Vein endothelial cell (primary cell): Measurements from ENCODE around the gene FARSA. TPM values are rescaled to one million over a fixed set of nuclear protein-coding genes. Genes with fewer than 3 reads are reported as not detected.

Experiments
- small RNA-seq: library from RNA; depleted of rRNA; stranded (forward); fragments of <200 nt; gene quantifications from one replicate; pipeline ENCODE3, GENCODE V24; 2012
- total RNA-seq: library from RNA; depleted of rRNA; stranded (reverse); fragments of >200 nt; gene quantifications from 2 replicates; pipeline ENCODE4 v1.2.3, GENCODE V29; 2012

FARSA gene
- 74.1 and 78.0 TPM in 2 replicates for total RNA-seq

DNA sequence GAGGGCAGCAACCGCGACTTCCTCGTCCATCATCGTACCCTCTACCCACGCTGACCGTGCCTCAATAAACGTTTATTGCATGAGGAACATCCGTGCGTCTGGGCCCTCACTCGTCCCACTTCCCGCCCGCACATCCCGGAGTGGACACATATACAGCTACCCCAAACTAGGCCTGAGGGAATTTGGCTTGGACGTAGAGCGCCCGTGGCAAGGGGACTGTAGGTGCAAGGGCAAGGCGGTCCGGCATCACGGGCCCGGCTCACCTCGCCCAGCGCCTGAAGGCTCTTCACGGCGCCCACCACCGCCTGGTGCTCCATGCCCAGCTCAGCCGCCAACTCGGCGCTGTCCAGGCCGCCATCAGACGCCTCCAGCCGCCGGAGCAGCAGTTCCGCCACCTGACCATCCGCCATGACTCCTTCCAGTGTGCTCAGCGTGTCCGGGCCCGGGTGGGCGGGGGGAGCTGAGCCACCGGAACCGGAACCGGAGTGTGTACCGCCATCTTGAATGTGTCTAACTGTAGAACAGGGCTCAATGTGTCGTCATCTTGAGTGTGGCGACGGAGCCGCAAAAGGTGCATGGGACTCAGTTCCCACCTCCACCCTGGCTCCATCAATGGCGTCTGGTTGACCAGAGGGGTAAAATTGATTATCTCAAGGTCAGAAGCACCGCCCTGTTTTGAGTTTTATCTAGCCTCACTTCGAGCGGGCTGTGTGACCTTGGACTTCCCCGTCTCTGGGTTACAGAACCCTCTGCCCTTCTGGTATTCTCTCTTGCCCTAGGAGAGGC is at the start of gene FARSA:
Gene FARSA (minus strand): TSS at position 425 of the 786 bp plus-strand sequence. CDS start 15 bp downstream, at position 410.

DNA sequence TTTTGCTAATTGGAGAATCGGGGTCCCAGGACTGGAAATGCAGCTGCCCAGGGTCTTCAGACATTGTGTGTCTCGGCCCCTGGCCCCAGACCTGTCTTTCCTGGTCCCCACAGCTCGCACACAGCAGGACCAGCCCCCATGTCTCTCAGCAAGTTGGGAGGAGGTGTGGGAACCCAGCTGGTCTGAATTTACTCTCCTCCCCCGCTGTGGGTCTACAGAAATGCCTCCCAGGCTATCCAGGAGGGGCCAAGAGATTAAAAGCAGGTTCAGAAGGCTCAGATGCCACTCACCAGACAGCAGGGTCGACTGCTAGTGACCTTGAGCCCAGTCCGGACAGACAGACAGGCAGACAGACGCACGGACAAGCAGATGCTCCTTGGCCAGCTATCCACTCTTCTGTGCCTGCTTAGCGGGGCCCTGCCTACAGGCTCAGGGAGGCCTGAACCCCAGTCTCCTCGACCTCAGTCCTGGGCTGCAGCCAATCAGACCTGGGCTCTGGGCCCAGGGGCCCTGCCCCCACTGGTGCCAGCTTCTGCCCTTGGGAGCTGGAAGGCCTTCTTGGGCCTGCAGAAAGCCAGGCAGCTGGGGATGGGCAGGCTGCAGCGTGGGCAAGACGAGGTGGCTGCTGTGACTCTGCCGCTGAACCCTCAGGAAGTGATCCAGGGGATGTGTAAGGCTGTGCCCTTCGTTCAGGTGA is 35.9 kb upstream of the FARSA start, which contains the start of gene DAND5:
Gene DAND5 (plus strand): TSS at position 285 of the 697 bp plus-strand sequence. CDS start 85 bp downstream, at position 370.

DNA sequence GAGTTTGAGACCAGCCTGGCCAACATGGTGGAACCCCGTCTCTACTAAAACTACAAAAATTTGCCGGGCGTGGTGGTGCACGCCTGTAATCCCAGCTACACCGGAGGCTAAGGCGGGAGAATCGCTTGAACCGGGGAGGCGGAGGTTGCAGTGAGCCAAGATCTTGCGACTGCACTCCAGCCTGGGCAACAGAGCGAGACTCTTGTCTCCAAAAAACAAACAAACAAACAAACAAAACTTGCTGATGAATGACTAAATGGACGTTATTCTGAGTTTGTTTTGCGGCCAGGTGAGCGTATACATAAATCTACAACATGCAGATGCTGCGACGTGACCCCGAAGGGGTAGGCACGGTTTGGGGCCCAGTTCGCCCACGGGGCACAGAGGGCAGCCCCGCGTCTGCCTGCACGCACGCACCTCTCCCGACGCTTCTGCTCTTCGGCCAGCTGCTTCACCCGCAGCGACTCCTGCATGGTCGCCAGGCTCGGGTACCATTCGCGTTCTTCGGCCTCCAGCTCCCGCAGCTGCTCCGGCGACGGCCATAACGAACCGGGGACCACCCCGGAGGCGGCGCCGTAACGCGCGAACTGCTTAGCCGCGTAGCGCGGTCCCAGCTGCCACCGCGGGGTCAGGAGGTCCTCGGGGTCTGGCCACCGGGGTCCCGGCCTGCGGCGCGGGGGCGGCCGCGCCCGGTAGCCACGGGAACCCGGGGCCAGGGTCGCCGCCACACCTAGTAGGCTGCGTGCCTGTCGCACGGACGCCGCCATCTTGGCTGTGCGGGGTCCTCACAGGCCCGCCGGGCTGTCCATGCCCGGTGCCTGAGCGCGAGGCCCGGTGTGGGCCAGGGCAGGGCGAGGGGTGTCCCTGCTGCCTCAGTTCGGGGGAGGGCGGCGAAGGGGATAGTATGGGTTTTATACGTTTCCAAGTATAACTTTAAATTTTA is 23.2 kb upstream of the FARSA start, which contains the start of gene GADD45GIP1:
Gene GADD45GIP1 (minus strand): TSS at position 778 of the 943 bp plus-strand sequence. CDS start 11 bp downstream, at position 767.

GRCh38 chr19:12945479-12946091 is 12.1 kb upstream of the FARSA start, which contains the start of gene RAD23A:
TSS of gene RAD23A (plus strand) at chr19:12945862. CDS start at chr19:12945949, 87 bp downstream.

GRCh38 chr19:12937927-12938778 is 4.6 kb upstream of the FARSA start, which contains the start of gene CALR:
TSS of gene CALR (plus strand) at chr19:12938609. CDS start at chr19:12938680, 71 bp downstream.

DNA sequence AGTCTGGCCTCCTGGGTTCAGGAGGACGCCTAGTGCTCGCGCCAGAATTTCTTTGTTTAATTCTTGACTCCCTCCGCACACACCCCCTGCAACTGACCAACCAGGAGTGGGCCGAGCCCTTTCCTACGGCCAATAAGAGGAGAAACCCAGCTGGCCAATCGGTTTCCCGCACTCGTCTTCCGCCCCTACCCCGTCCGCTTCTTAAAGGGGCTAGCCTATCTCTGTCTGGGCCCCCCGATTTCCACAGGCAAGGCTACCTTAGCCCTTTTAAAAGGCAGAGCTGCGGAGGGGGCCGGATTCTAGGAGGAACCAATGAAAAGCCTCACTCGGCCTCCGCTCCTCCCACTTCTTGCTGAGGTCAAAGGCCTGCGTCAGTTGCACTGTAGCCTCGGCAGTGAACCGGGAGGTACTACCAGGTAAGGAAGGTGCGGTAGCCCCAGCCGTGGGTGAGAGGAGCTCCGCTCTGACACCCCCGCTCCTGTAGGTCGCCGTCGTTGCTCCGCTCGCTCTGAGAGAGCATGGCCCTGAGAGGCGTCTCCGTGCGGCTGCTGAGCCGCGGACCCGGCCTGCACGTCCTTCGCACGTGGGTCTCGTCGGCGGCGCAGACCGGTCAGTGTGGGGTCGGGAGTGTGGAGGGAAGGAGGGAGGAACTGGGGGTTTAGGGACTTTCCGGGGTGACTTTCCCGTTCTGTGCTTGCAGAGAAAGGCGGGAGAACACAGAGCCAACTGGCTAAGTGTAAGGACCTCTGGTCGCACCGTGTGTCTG is 42.5 kb downstream of the FARSA start, which contains the start of gene GCDH:
Gene GCDH (plus strand): TSS at position 374 of the 766 bp plus-strand sequence. CDS start 145 bp downstream, at position 519.

GRCh38 chr19:12886969-12887747 is 46.4 kb downstream of the FARSA start, which contains the start of gene KLF1:
TSS of gene KLF1 (minus strand) at chr19:12887201. CDS start at chr19:12887140, 61 bp downstream.

GRCh38 chr19:12881172-12881808 is 52.2 kb downstream of the FARSA start, which contains the start of gene DNASE2:
TSS of gene DNASE2 (minus strand) at chr19:12881449. CDS start at chr19:12881375, 74 bp downstream.

Small RNA genes lying within 50 kb of the gene (small RNA-seq; reads per million reads assigned to genes)
- 0.34 reads per million, percentile 14 among the genes with 10 or more reads in this experiment for gene MIR5695
- 0.42 reads per million, percentile 24 among the genes with 10 or more reads in this experiment for gene MIR6515

Other genes starting within 250 kb of the FARSA start
- not detected in 2 replicates for gene GNG14, start 245.7 kb downstream of the FARSA start, total RNA-seq
- 16.5 and 21.9 TPM in 2 replicates for gene FBXW9, start 237.1 kb downstream of the FARSA start, total RNA-seq
- gene TNPO2, start 209.8 kb downstream of the FARSA start, total RNA-seq = 55.5 and 61.4 TPM in 2 replicates
- gene TRIR, start 199.0 kb downstream of the FARSA start, total RNA-seq = 169 and 191 TPM in 2 replicates
- 89.2 and 91.0 TPM in 2 replicates for gene GET3, start 196.2 kb downstream of the FARSA start, total RNA-seq
- gene BEST2, start 181.9 kb downstream of the FARSA start, total RNA-seq = not detected in 2 replicates
- gene HOOK2, start 158.2 kb downstream of the FARSA start, total RNA-seq = 9.0 and 9.5 TPM in 2 replicates
- gene JUNB, start 142.2 kb downstream of the FARSA start, total RNA-seq = 57.4 and 78.7 TPM in 2 replicates
- gene PRDX2, start 131.9 kb downstream of the FARSA start, total RNA-seq = 221 and 264 TPM in 2 replicates
- not detected in 2 replicates for gene THSD8, start 131.6 kb downstream of the FARSA start, total RNA-seq
- 19.5 and 25.5 TPM in 2 replicates for gene RNASEH2A, start 127.1 kb downstream of the FARSA start, total RNA-seq
- gene RTBDN, start 99.1 kb downstream of the FARSA start, total RNA-seq = not detected in 2 replicates
- 0.29 and 0.33 TPM in 2 replicates for gene MAST1, start 95.2 kb downstream of the FARSA start, total RNA-seq
- gene DNASE2, start 52.3 kb downstream of the FARSA start, total RNA-seq = 16.8 and 20.9 TPM in 2 replicates
- gene KLF1, start 46.5 kb downstream of the FARSA start, total RNA-seq = not detected in 2 replicates
- gene GCDH, start 42.6 kb downstream of the FARSA start, total RNA-seq = 30.1 and 33.7 TPM in 2 replicates
- gene SYCE2, start 14.4 kb downstream of the FARSA start, total RNA-seq = not detected in 2 replicates
- 2,084 and 2,158 TPM in 2 replicates for gene CALR, start 4.9 kb upstream of the FARSA start, total RNA-seq
- 94.9 and 104 TPM in 2 replicates for gene RAD23A, start 12.2 kb upstream of the FARSA start, total RNA-seq
- 20.9 and 21.0 TPM in 2 replicates for gene GADD45GIP1, start 23.5 kb upstream of the FARSA start, total RNA-seq
- not detected in 2 replicates for gene DAND5, start 35.9 kb upstream of the FARSA start, total RNA-seq
- 13.2 and 16.0 TPM in 2 replicates for gene NFIX, start 61.8 kb upstream of the FARSA start, total RNA-seq
- gene LYL1, start 169.1 kb upstream of the FARSA start, total RNA-seq = 58.6 and 119 TPM in 2 replicates
- gene TRMT1, start 183.0 kb upstream of the FARSA start, total RNA-seq = 35.1 and 43.1 TPM in 2 replicates
- 91.7 and 106 TPM in 2 replicates for gene NACC1, start 184.6 kb upstream of the FARSA start, total RNA-seq
- gene STX10, start 216.7 kb upstream of the FARSA start, total RNA-seq = 63.2 and 79.7 TPM in 2 replicates
- 29.9 and 41.2 TPM in 2 replicates for gene IER2, start 216.7 kb upstream of the FARSA start, total RNA-seq